GM12872 (cell line): ENCODE data around the gene SOX18.

Experiments used
- TF ChIP-seq, protein P1 (sequence below): IDR thresholded peaks from 3 replicates; pipeline ENCODE4 v1.5.1; 2011; ENCODE audit warnings: low read depth, mild to moderate bottlenecking, low read length, moderate library complexity; ENCODE audit not compliant: insufficient read depth

Gene SOX18

DNA sequence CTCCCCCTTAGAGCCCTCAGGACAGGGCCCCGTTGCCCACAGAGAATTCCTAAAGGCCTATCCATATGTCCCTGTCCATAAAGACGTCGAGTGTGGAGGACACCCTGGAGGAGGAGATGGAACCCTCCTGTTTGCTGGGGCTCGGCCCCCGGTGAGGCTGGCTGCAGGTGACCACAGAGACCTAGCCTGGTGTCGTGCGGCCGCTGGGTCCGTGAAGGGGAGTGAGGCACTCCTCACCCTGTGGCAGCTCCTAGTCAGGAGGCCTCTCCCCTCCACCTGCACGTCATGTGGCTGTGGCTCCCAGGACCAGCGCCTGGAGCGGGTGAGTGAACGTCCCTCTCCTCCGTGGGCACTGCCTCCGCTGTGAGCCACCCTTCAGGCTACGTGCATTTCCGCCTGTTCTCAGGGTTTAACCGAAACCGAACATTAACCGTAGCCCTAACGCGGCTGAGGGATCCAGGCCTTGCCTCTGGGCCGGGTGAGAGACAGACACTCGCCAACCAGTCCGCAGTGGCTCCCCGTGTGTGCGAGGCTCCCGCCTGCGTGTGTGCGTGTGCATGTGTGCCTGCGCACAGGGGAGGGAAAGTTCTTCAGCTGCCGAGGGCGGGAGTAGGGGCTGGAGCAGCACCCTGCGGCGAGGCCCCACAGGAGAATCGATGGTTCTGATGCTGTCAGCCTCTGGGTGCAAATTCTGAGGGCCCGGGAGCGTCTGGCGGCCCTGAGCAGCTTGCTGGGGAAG is 7.6 kb upstream of the SOX18 start:
- TF ChIP-seq, protein P1, sequence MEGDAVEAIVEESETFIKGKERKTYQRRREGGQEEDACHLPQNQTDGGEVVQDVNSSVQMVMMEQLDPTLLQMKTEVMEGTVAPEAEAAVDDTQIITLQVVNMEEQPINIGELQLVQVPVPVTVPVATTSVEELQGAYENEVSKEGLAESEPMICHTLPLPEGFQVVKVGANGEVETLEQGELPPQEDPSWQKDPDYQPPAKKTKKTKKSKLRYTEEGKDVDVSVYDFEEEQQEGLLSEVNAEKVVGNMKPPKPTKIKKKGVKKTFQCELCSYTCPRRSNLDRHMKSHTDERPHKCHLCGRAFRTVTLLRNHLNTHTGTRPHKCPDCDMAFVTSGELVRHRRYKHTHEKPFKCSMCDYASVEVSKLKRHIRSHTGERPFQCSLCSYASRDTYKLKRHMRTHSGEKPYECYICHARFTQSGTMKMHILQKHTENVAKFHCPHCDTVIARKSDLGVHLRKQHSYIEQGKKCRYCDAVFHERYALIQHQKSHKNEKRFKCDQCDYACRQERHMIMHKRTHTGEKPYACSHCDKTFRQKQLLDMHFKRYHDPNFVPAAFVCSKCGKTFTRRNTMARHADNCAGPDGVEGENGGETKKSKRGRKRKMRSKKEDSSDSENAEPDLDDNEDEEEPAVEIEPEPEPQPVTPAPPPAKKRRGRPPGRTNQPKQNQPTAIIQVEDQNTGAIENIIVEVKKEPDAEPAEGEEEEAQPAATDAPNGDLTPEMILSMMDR, result no peak

DNA sequence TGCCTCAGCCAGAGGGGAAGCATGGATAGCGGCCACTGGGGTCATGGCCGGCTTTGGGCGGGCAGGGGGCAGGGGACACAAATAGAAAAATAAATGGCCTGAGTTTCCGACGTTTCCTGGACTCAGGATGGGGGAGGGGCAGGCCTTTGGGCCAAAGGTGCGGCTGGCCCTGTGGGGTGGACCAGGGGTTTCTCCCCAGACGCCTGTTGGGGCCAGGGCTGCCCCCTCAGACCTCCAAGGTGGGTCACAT is 7.1 kb upstream of the SOX18 start:
- TF ChIP-seq, protein P1, result no peak

DNA sequence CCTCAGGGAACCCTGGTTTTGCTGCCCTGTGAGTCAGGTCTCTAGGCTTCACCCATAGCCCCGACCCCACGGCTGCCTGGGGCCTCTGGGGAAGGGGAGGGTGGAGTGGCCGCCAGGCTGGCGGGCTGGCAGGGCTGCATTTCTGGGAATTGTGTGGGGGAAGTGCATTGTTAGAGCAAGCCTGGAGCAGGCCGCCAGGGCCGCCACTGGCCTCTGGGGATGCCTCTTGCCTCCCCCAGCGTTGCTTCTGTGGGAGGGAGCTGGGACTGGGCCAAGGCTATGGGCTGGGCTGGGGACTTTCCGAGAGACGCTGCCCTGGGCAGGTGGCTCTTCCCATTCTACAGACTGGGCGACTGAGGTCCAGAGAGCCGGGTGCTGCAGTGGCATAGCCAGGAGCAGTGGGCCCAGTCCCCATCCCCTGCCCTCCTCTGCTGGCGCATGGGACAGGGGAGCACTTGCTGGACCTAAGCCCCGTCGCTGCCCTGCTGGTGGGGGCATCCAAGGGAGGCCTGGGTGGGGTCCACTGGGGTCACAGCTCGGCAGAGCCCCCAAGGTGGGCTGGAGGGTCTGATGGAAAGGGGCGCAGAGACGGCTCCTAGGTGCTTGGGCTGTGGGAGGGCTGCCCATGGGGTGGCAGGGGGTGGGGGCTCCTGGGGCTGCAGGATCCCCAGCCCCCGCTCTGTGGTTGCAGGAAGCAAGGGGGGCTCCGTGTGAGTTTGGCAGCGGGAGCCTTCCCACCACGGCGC is 6.6 kb upstream of the SOX18 start:
- TF ChIP-seq, protein P1, result no peak

DNA sequence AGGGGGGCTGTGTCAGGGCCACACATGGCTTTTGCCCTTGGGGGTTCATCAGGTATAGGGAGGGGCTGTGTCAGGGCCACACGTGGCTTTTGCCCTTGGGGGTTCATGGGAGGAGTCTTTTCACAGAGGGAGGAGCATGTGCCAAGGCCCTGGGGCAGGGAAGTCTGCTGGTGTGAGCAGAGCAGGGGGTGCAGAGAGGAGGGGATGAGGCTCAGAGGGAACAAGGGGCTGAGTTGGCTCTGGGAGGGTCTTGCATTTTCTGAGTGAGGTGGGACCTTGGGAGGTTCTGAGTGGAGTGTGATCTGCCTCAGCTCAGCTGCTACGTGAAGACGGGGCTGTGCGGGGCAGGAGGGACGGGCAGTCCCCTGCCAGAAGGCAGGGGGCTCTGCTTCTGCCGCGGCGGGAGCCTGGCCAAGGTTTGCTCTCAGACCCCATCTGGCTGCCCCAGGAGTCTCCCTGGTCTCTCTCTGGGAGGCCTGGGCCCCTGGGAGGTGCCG is 6.0 kb upstream of the SOX18 start:
- TF ChIP-seq, protein P1, result no peak

DNA sequence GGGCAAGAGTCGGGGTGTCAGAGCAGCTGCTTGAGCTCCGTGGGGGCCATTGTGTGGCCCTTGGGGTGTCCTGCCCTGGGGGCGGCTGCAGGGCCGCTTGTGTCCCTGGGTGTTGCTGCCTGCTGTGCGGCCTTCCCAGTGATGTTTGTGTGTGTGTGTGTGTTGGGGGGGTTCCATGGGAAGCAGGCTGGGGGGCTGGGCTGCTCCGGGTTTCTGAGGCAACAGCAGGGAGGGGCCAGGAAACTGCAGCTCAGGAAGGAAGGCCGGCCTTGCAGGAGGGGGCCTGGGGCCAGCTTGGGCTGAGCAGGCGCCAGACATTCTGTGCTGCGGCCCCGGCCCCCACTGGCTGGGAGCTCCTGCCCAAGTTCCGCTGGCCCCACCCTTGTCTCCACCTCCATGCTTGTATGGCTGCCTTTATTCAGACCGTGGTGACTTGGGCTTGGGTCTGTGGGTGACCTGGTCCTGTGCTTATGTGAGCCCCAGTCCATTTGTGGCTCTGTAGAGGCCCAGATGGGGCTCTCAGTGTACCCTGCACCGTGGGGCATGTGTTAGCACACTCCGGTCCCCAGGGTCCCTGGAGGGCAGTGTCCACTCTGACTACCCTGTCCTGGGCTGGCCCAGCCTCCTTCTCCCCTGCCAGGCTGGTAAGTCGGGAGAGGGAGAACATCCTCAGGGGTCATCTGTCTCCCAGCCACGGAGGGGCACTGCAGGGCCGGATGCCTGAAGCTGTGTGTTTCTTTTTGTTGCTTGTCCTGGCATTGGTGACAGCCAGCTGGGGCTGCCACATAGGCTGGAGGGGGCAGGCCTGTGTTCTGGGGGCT is 4.6 kb upstream of the SOX18 start:
- TF ChIP-seq, protein P1, result peak; percentile 58

DNA sequence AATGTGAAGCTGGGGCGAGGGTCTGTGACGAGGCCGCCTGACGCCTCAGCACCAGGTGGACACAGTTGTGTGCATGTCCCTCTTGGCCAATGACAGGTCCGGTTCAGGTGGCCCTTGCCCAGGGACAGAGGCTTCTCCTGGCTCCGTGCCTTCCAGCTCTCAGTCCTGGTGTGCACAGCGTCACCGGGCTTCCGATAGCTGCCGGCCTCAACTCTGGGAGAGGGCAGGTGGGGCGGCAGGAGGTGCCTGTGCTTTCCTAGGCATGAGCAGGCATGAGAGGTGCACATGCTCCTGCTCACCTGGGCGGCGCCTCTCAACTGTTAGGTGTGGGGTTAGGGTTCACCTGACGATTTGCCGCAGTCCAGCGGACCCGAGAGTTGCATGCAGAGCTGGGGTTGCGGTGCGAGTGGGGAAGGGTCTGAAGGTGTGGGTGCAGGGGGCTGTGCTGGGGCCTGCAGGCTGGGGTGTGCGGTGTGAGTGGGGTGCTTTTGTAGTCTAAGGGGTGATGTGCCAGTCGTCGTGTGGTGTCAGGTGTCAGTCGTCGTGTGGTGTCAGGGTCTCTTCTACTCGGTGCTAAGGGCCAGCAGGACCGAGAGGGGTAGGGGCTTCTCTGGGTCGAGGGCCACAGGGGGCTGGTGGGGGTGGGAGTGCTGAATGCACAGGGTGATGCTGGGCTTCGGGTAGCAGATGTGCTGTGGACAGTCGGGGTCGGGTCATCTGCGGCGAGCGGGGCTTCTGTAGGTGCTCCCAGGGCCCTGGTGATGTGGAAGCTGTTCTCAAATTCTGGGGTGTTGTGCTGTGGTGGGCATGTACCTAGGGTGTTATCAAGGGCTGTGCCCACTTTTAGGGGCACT is 3.8 kb upstream of the SOX18 start:
- TF ChIP-seq, protein P1, result no peak

DNA sequence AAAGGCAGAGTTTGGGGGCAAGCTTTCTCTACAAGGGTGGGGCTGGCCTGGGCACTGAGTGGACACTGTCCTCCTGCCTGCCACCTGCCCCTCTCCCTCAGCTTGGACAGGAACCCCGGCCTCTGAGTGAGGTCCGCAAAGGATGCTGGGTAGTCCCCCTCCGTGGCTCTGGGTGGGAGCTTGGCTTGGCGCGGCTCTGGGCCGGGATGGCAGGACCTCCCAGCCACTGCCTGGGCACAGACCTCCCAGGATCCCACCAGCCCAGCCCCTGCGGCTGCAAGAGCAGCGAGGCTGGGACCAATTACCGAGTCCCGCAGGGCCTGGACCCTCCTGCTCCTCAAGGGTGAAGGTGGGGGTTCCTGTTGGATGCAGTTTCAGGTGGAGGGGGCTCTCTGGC is 2.9 kb upstream of the SOX18 start:
- TF ChIP-seq, protein P1, result no peak
